Activated CD8-positive, alpha-beta memory T cell treated with anti-CD3 and anti-CD28 coated beads, Interleukin-2, amount 50 U/mL, for 1 hour (primary cell): ENCODE data around the gene ALAD.
"Not testable (repeated sequence)": the region's sequence is repeated elsewhere in the genome, so short reads cannot be mapped to it uniquely, and the experiment has no call there.

ENCODE experiments used
- DNase-seq: peaks from one replicate; pipeline ENCODE4 v3.0.0-alpha.2; 2020; ENCODE audit errors: extremely low read depth

ALAD gene

DNA sequence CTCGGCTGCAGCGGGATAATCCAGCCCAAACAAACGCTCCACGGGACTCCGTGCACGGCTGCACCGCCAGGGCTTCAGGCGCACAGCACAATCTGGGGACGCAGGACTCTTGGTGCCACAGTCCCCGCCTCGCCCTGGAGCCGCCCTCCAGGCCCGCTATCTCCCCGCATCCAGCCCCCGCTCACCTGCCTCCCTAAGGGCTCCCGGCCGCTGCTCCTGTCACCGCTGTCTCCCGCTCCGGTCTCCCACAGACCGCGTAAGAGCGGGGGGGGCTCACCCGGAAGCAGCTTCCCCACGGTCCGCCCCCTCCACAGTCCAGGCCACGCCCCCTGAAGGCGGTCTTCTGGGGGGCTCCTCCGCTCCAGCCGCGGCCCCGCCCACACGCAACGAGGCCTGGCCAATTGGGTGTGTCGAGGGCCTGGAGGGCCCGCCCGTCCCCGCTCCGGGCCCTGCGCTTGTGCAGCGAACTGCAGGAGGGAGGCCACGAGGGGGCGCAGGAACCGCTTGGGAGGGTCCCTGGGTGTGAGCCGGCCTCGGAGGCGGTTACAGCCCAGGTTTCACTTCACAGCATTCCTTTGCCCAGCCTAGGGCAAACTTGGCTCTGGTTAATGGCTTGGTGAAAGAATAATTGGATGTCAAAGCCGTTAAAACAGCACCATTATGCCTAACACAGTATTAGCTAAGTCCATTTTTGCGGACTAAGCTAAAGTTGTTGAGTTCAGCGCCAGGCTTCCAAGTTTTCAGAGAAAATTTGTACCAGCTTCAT is at the start of gene ALAD:
Gene ALAD, minus strand, starts transcription at position 258 of the 766 bp plus-strand sequence. CDS start 7,725 bp downstream, outside the sequence.
- DNase-seq, result peak; percentile 96

DNA sequence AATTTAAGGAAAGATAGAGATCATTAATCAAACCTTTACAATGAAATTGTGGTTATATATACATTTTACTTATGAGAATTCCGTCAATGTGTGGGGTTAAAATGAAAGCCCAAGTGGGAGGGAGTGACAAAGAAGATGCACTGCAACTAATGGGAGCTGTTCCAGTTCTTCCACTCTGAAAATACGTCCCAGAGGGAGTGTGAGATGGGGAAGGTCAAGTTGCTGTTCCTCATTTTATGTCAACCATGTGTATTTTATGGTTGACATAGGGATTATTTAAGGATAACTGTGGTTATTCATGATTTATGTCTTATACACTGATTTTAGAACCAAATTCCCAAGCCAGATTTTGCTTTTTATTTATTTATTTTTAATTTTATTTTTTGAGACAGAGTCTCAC is 48.3 kb upstream of the ALAD start:
- DNase-seq, result no peak

DNA sequence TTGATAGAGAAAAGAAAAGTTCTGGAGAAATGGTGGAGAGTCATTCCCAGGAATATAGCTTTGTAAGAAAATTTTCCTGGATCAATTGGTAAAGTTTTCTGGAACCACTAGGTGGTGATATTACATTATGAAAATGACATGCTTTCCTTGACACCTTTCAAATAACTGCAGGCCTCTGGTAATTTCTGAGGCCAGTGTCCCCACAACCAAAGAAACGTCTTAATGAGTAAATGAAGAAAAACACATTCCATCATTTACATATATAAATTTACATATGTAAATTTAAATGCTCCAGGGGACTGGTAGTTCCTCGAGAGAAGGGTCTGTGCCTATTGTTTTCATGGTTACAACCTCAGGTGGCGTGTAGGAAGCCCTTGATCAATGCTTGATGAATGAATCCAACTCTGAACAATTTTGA is 45.2 kb upstream of the ALAD start:
- DNase-seq, result no peak

DNA sequence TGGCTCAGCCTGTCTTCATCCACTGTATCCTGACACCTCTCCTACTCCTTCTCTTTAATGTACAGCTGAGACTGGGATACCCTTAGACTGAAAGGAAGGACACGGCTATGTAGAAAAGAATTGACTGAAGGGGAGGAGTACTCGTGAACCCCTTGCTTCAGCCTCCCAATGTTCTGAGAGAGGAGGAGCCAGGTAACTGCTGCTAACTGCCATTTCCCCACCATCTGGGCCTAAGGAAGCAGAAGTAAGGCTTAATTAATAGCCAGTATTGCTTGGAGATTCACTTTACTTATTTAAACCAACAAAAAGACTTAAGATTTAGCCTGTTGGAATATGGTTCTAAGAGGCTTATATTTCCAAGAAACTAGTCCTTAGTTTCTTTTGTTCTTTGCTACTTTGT is 43.7 kb upstream of the ALAD start:
- no peak for DNase-seq

DNA sequence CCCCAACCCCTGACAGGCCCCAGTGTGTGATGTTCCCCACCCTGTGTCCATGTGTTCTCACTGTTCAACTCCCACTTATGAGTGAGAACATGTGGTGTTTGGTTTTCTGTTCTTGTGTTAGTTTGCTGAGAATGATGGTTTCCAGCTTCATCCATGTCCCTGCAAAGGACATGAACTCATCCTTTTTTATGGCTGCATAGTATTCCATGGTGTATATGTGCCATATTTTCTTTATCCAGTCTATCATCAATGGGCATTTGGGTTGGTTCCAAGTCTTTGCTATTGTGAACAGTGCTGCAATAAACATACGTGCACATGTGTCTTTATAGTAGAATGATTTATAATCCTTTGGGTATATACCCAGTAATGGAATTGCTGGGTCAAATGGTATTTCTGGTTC is 36.6 kb upstream of the ALAD start:
- DNase-seq, result not testable (repeated sequence)

DNA sequence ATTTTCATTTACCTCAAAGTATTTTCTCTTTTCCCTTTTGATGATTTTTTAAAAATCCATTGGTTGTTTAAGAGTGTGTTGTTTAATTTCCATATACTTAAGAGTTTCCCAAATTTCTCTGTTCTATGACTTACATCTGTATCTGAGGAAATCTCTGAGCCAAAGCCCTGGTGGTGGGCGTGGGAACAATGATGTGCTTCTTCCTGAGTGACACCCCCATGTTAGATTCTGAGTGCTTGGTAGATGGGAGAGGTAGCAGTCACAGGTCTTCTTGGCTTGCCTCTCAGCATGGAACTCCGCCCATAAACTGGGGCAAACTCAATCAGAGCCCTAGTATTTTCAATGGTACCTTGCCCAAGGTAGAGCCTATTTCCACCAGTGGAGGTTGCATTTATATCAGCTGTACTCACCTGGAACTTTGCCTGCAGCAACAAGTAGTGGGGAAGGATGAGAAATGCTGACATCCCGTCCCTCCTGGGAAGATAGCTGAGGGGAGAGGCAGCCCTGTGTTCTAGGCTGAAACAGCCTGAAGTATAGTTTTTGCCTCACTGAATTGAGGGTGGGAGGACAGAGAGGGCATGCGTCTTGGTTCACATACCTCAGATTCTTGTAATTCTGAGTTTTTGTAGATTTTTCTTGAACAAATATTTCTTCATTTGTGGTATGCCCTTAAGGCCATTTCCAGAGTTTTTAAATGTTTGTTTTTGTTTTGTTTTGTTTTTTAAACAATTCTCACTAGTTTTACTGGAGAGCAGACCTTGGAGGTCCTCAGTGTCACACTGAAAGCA is 35.8 kb upstream of the ALAD start:
- DNase-seq, result no peak

DNA sequence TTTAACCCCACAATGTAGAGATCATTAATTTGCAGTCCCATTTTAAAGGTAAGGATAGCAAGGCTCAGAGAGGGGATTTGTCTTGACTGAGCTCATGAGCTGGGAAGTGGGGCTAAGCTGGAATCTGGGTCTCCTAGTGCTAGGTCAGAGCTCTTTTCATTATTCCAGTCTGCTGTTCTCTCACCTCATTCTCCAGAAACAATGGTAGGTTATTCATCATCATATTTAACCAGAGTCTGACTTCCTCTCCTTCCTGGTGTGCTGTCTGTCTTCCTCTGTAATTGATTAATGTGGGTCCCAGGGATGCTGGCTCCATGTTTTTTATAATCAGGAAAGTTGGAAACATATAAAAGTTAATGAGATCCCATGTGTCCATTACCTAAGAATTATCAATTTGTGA is 30.1 kb upstream of the ALAD start:
- no peak for DNase-seq

DNA sequence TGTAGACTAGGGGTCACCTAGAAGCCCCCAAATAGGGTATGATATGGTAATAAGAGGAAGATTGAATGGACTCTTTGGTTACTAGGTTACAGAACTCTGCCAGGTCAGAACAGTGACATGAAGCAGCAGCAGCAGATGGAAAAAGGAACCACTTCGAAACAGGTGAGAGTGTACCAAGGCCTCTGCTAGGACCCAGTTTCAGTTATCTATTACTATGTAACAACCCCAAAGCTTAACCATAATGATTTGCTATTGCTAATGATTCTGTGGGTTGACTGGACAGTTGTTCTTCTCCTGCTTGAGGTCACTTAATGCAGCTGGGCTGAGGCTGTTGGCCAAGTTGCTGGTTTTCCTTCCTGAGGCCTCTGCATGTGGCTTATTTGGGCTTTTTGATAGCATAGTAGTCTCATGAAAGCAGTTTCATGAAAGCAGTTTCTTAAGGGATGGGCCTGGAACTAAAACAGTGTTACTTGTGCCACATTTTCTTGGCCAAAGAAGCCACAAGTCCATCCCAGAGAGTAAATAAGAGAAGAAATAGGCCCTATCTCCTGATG is 27.1 kb upstream of the ALAD start:
- no peak for DNase-seq

DNA sequence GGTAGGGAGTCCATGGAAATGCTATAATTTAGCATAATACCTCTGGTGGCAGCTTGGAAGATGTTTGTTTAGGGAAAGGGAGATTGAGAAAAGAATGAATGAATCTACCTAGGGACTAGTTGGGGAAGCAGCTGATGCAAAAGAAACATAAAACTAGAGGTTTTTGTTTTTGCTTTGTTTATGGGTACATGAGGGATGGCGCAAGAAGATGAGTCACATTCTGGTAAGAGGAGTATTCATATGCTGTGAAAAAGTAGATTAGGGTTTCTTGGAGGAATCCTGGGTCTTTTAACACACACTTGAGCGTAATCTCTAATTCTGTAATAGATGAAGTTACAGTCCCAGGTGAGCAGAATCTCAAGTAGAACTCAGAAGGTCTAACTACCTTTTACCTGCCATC is 26.5 kb upstream of the ALAD start:
- DNase-seq, result no peak

DNA sequence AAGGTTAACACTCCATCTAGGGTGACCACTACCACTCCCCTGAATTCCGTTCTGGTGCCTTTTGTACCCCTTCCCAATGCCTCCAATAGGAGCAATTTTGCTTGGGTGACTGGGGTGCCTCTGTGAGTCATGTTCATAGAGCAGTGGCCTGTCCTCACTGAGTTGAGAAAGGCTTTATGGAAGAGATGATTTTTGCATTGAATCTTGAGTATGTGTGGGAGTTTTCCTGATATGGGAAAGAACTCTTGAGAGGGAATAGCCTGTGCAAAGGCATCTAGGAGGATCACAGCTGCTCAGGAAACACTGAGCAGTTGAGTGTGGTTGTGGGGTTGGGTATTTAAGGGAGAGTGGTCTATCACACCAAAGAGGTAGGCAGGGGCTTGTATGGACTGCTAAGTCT is 25.6 kb upstream of the ALAD start:
- no peak for DNase-seq

DNA sequence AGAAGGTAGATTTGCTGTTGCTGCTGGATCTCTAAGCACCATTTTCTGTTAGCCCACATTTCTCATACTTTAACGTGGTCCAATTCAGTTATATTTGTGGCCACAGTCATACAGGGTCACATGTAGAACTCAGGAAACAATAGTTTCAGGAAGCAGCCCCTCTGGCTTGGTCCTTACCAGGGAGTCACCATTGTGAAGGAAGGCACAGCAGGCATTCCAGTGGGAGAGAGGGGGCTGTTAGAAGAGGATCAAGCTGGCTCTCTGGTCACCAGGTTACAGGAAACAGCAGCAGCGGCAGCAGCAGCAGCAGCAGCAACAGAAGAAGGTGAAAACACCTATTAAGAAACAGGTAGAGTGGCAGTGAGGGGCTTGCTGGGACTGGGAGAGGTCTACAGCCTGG is 24.0 kb upstream of the ALAD start:
- DNase-seq, result no peak

DNA sequence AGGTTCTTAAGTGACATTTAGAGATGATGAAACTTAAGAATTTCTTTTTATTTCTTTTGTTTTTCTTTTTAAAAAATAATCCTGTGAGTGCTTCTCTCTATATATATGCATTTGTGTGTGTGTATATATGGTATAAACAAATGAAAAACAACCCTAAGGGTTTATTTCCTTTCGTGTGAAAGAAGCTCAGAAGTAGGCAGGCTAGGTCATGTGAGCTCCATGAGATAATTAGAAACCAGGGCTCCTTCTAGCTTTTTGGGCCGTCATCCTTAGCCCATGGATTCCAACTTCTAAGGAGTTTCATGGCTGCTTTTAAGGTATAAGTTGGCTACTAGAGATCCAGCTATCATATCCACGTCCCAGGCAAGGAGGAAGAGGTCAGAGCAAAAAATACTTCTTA is 20.6 kb upstream of the ALAD start:
- DNase-seq, result no peak

DNA sequence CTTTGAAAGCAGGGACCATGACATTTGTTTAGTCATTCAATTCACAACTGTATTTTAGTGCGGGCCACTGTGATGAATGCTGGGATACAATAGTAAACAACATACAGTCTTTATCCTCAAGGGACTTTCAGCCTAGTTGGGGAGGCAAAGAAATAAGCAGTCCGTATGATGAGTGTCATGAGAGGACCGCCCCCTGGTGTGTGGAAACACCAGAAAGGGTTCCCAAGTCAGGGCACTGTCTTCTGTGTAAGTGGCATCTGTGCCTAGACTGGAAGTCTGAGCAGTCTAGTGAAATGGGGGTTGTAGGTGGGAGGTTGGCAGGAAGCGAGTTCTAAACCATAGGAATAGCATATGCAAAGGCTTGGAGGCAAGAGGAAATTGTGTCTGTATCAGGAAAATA is 16.3 kb upstream of the ALAD start:
- DNase-seq, result no peak

DNA sequence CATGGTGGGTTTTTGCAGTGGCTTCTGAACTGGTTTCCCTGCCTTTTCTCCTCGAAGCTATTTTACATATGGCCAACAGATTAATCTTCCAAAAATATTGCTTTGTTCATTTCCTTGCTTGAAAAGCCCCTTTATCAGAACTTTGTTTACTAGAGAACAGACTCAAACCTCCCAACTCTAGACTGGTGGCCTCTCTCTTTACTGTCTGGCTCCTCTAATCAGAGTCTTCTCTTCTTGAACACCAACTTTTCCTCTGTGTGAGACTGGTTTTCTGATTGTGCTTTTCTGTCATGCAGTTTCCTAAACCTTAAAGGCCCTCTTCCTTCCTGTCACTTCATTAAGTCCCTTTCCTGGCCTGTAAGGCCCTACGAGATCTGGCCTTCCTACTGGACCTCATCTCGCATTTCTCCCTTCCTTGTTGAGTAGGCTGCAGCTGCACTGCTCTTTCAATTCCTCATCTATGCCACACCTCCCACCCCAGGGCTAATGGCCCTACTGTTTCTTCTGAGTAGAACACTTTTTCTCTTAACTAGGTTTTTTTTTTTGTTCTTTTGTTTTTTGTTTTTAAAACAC is 15.2 kb upstream of the ALAD start:
- DNase-seq, result no peak

DNA sequence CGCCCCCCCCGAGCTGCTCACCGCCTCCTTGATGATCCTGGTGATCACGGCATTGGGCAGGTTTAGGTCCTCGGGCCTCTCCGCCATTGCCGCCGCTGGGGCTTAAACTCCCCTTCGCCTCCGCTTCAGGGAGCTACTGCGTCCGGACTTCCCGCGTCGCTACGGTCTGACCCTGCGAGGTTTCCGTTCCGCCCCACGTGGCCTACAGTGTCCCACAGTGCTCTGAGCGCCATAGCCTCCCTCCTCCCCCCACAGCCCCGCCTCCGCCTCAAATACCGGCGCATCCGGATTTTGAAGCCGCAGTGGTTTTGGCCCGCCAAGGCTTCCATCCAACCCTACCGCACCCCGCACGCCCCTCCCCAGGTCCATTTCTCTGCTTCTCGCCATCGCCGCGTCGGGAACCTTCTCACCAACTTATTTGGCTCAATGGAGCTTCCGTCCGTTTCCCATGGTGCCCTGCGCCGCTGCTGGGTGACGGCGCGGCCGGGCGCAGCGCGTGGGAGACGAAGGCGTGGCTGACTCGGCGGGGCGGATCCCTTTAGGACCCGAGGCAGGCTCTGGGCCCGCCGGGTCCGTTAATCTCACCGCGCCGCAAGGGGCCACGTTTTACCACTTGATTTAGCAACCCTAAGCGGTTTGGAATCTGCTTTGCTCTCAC is 9.3 kb upstream of the ALAD start, which contains the start of the genes C9orf43 and POLE3:
Gene C9orf43, plus strand, starts transcription at position 541 of the 658 bp plus-strand sequence. CDS start 2,747 bp downstream, outside the sequence.
Gene POLE3, minus strand, starts transcription at position 469 of the 658 bp plus-strand sequence. Its CDS starts 382 bp downstream, at position 87.
- peak; percentile 81 for DNase-seq

DNA sequence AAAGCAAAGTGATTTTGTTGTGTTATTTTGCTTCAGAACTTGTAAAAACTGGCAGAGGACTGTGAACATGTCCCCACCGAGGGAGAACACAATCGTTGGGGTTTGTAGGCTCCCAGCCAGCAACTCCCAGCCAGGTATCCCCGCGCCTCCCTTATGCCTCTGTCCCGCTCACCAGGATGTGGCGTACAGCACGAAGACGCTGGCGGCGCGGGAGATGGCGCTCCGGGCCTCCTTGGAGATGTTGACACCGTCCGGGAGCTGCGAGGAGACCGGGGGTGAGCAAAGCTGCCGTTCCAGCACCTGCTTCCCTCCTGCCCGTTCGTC is 8.8 kb upstream of the ALAD start:
- DNase-seq, result no peak

DNA sequence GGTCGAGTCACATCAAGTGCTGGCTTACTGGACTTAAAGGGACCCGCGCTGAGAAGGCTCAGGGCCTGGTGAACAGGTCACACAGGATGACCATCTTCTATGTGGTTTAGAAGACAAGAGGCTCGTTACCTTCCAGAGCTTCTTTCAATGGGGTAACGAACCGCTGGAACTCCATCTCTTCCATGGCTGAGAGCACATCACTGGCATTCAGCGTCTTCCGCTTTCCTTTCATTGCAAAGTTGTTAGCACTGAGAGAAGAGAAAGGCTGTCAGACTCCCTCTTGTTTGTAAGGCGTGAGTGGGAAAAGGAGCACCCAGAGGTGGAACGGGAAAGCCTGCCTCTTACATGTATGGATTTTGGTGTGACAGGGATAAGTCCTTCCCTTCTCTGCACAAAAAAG is 8.4 kb upstream of the ALAD start:
- no peak for DNase-seq

DNA sequence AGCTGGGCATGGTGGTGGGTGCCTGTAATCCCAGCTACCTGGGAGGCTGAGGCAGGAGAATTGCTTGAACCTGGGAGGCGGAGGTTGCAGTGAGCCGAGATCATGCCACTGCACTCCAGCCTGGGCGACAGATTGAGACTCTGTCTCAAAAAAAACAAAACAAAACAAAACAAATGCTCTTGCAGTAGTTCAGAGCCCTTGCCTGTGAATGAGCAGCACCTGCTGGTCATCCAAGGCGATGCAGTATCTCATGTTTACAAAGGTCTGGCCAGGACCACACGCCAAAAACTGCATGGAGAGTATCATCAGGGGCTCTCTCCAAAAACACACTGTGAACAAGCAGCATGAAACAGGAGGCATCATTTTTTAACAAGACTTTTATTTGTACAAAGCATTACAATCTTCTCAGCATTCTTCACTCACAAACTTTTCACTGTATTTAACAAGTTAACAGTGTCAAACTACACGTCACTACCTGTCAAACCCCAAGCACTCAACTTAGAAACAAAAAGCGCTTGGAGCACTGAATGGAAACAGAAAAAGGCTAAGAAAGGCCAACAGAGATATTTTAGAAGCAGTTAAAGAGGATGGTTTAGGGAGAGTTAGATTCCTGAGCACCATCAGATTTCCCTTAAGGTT is 5.9 kb upstream of the ALAD start:
- DNase-seq, result peak; percentile 9

DNA sequence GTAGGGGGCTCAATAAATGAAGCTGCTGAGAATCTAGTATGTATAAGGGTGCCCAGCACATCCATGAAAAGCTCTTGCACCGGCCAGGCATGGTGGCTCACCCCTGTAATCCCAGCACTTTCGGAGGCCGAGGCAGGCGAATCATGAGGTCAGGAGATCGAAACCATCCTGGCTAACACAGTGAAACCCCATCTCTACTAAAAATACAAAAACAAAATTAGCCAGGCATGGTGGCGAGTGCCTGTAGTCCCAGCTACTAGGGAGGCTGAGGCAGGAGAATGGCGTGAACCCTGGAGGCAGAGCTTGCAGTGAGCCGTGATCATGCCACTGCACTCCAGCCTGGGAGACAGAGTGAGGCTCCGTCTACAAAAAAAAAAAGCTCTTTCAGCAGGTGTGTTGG is 5.3 kb upstream of the ALAD start:
- DNase-seq, result not testable (repeated sequence)

DNA sequence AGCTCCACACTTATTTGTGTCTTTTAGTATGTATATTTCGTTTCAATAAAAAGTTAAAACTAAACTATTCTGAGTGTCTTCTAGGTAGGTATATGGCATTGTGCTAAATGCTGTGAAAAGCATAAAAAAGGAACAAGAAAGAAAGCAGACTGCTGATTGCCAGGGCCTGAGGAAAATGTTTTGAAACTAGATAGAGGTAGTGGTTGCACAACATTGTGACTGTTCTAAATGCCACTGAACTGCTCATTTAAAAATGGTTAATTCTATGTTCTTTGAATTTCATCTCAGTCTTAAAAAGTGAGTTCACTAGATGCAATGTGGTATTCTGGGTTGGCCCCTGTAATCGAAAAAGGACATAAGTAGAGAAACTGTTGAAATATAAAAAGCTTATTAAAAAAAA is 2.6 kb upstream of the ALAD start:
- DNase-seq, result no peak

DNA sequence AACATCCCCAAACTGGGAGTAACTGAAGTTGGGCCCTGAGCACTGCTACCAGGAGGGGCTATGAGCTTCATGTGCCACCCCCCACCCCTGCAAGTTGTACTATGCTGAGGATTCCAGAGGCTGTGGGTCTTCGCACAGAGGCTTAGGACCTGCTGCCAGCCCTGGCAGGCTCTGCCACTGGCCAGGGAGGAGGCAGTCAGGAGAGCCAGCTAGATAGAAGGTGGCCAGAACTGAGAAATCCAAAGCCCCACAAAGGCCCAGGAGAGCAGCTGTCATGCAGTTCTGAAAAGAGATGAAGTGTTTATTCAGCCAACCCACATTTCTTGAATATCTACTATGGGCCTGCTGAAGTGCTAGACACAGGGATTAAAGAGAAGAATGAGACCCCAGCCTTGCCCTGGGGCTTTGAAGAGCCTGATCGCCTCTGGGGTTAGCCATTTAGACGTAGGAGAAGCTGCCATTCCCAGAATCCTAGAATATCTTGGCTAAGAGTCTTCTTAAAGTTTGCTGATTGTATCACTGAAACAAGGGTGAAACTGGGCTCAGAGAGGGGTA is 1.4 kb downstream of the ALAD start:
- no peak for DNase-seq
